Ovary (tissue), 9 donors: ENCODE results near the gene IFIT5. TPM values are rescaled to one million over a fixed set of nuclear protein-coding genes. Genes with fewer than 3 reads are reported as not detected.

Experiments used
- DNase-seq, 5 donors: peaks; one replicate each; pipeline ENCODE4 v3.0.0-alpha.2; 2019 to 2020
- H3K27ac ChIP-seq, 2 donors: fragments of 200-600 bp; one replicate each; pipeline versions ENCODE4 v1.5.1 to v1.8.0; 2019 to 2022
- H3K27me3 ChIP-seq: fragments of 200-600 bp; one replicate; pipeline ENCODE4 v1.8.0; 2022
- H3K36me3 ChIP-seq: fragments of 200-600 bp; sonication (generic); one replicate; pipeline ENCODE4 v1.5.1; 2019
- H3K4me1 ChIP-seq: one replicate; pipeline ENCODE4 v1.8.1; 2013; ENCODE audit warnings: mild to moderate bottlenecking, moderate library complexity; ENCODE audit not compliant: insufficient read depth
- H3K4me3 ChIP-seq: fragments of 200-600 bp; sonication (generic); one replicate; pipeline ENCODE4 v1.5.1; 2017
- H3K9me3 ChIP-seq, 2 donors: fragments of 200-600 bp in 1 of 2; sonication (generic) in 1 of 2; one replicate each; pipeline versions ENCODE4 v1.5.1 to v1.8.1; 2013 to 2019; ENCODE audit warnings: mild to moderate bottlenecking in 1 of 2, moderate library complexity in 1 of 2
- CTCF ChIP-seq, 3 donors: fragments of 450-650 bp in 2 of 3; fragments of 200-600 bp in 1 of 3; IDR thresholded peaks; one replicate each; pipeline versions ENCODE4 v1.5.1 to v1.8.0; 2016 to 2022; ENCODE audit warnings: antibody characterized with exemption in 3 of 3, mild to moderate bottlenecking in 1 of 3
- EP300 ChIP-seq: sonication (generic); formaldehyde crosslinking; IDR thresholded peaks from one replicate; pipeline ENCODE4 v1.6.1; 2017; ENCODE audit warnings: antibody characterized with exemption
- POLR2A ChIP-seq: fragments of 450-650 bp; IDR thresholded peaks from one replicate; pipeline ENCODE4 v1.6.1; 2017; ENCODE audit warnings: antibody characterized with exemption, mild to moderate bottlenecking, moderate library complexity
- WGBS, 3 donors: extraction: QIAGEN DNeasy Blood & Tissue Kit in 1 of 3; methylation state at CpG; one replicate each; pipeline versions ENCODE4 v1.1.5 to v1.1.7; 2013 to 2017; 5-methylcytosine and 5-hydroxymethylcytosine counted together
- intact Hi-C, 4 donors: fragments of 100-400 bp; cut with DNase I; formaldehyde crosslinking; loops; one replicate each; pipeline versions ENCODE4 v1.11.0 to v1.15.1; 2022 to 2023
- polyA plus RNA-seq, 2 donors: library from polyadenylated mRNA; stranded (reverse); fragments of 200-250 nt in 1 of 2; fragments of 350-450 nt in 1 of 2; fragmentation: Illumina TruSeq in 1 of 2; extraction: RNeasy Lipid Tissue Mini Kit (QIAGEN cat#74804) in 1 of 2; gene quantifications; one replicate each; pipeline ENCODE4 v1.2.3, GENCODE V29; 2013 to 2014
- total RNA-seq, 7 donors: library from RNA; depleted of rRNA in 2 of 7; stranded (reverse); fragments of >200 nt in 2 of 7; fragmentation: NEBNext Ultra II Directional in 3 of 7; extraction: Animal tissue kit (Norgen Biotek cat#: 25700) in 3 of 7; gene quantifications; one replicate each; pipeline versions ENCODE4 v1.1.0 to v1.2.4, GENCODE V29; 2016 to 2023
- donor health status: DM: no; HTN: no; CAD: no; lungs with moderate emphysema.
- donor health status: DM: no; HTN: no; CAD: no.
- donor health status: Bipolar disorder and iron deficiency.
- donor health status: DM: yes; HTN: yes; CAD: no.
- donor health status: DM: no; HTN: no; CAD: no.
- donor health status: DM: yes; HTN: yes; CAD: no.

IFIT5 gene
- total and polyA plus RNA-seq, 9 donors, result 8.7 to 22.0 (median 16.7) TPM

- Histone ChIP-seq H3K36me3 (no peaks in the 10 kb centered on the region), H3K9me3 (no peaks in the 10 kb centered on the region), H3K4me3 (no peak overlapping the region), H3K27me3 (no peaks in the 10 kb centered on the region), H3K27ac (peak overlapping the region in 1 of 2 donors; percentile 89), H3K4me1 (peaks cover 9% of the 10 kb centered on the region)
- intact Hi-C loops, result no loop called here
- WGBS, 3 donors, result 87 to 94% (median 88%) methylated on average over 7 of the region's 7 CpGs
- no peak for DNase-seq
- TF ChIP-seq POLR2A, result no peak
- TF ChIP-seq CTCF (IDR thresholded peaks at IDR 0.05), result no peak
- TF ChIP-seq EP300, result no peak
These were observed 913 bp upstream of the IFIT5 start for GRCh38 chr10:89413398-89413912.

- Histone ChIP-seq H3K27me3 (no peaks in the 10 kb centered on the region), H3K36me3 (no peaks in the 10 kb centered on the region), H3K4me3 (peak overlapping the region; percentile 89), H3K27ac (peak overlapping the region; percentile 89 to 90), H3K9me3 (no peaks in the 10 kb centered on the region), H3K4me1 (peaks cover 9% of the 10 kb centered on the region)
- WGBS, 3 donors, result 2 to 3% (median 2%) methylated on average over 45 to 66 of the region's 66 CpGs
- TF ChIP-seq POLR2A (no peak), CTCF (IDR thresholded peaks at IDR 0.05) (peak in 2 of 3 donors; percentile 8 to 10), EP300 (no peak)
- intact Hi-C loops, result no loop called here
- peak in 2 of 5 donors; percentile 39 to 52 for DNase-seq
These were observed 782 bp downstream of the IFIT5 start for GRCh38 chr10:89414879-89415821.

- H3K9me3 ChIP-seq, result no peaks in the 10 kb centered on the region
- no peaks in the 10 kb centered on the region for H3K27me3 ChIP-seq
- WGBS, 3 donors, result 75 to 97% (median 91%) methylated on average over 1 of the region's 1 CpG
- H3K4me3 ChIP-seq, result no peak overlapping the region
- H3K36me3 ChIP-seq, result no peaks in the 10 kb centered on the region
- no peak for DNase-seq
- H3K4me1 ChIP-seq, result peaks cover 9% of the 10 kb centered on the region
- intact Hi-C loops, result no loop called here
- no peak overlapping the region for H3K27ac ChIP-seq
- TF ChIP-seq CTCF (IDR thresholded peaks at IDR 0.05) (no peak), POLR2A (no peak), EP300 (no peak)
These were observed 2.1 kb downstream of the IFIT5 start for GRCh38 chr10:89416465-89416864.

- H3K4me3 ChIP-seq, result no peak overlapping the region
- H3K4me1 ChIP-seq, result peaks cover 9% of the 10 kb centered on the region
- H3K9me3 ChIP-seq, result no peaks in the 10 kb centered on the region
- TF ChIP-seq EP300 (no peak), POLR2A (no peak), CTCF (IDR thresholded peaks at IDR 0.05) (no peak)
- WGBS, 3 donors, result 48 to 55% (median 49%) methylated on average over 3 of the region's 3 CpGs
- no peak for DNase-seq
- no peaks in the 10 kb centered on the region for H3K36me3 ChIP-seq
- H3K27ac ChIP-seq, result peak overlapping the region in 1 of 2 donors; percentile 6
- no peaks in the 10 kb centered on the region for H3K27me3 ChIP-seq
- intact Hi-C loops, result no loop called here
These were observed 5.2 kb downstream of the IFIT5 start for GRCh38 chr10:89419548-89419947.
